ENCODE measurements around the gene PROS1.

DNA sequence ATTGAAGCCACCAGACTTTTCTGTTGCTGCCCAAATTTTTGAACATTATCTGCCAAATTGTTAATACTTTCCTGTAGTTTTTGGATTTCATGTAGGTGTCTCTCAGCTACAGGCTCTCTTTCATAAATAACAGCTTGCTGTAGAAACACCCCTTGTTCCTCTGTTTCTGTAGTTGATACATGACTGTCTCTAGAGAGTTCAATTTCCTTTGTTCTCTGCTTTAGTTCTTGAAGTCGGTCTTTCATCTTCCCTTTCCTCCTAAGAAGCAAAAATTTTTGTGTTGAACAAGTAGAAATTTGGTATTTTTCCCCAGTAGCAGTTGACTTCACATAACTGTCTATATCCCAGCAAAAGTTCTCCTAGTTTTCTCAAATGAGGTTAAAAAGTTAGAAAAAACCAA, 41.3 kb upstream of the PROS1 start:
- no peak for TF ChIP-seq CTCF (conservative IDR thresholded peaks at IDR 0.05; ENCODE audit: low read length)
- no peak for TF ChIP-seq EZH2phosphoT487 (IDR thresholded peaks at IDR 0.05; ENCODE audit: borderline replicate concordance, low read depth, low read length)
